Trophoblast cell (in vitro differentiated cells and primary cell): Measurements from ENCODE around the gene NEDD8.

Experiments
- DNase-seq, 2 donors: peaks; one replicate each; pipeline ENCODE4 v3.0.0-alpha.2; 2016
- H2AFZ ChIP-seq: 2 replicates; pipeline ENCODE4 v1.6.1; 2013; ENCODE audit warnings: low read length, moderate library complexity, mild to moderate bottlenecking; ENCODE audit not compliant: insufficient read depth, poor library complexity
- H2AK5ac ChIP-seq: 2 replicates; pipeline ENCODE4 v1.6.1; 2013; ENCODE audit warnings: mild to moderate bottlenecking, low read length
- H2BK120ac ChIP-seq: 2 replicates; pipeline ENCODE4 v1.6.1; 2013; ENCODE audit warnings: low read length, mild to moderate bottlenecking, moderate library complexity; ENCODE audit not compliant: insufficient read depth, poor library complexity
- H2BK12ac ChIP-seq: 2 replicates; pipeline ENCODE4 v1.6.1; 2013; ENCODE audit warnings: mild to moderate bottlenecking, low read length, moderate library complexity
- H2BK5ac ChIP-seq: 2 replicates; pipeline ENCODE4 v1.6.1; 2013; ENCODE audit warnings: low read length, low read depth, moderate library complexity, mild to moderate bottlenecking; ENCODE audit not compliant: poor library complexity
- H3K14ac ChIP-seq: 2 replicates; pipeline ENCODE4 v1.6.1; 2013; ENCODE audit warnings: mild to moderate bottlenecking, low read length
- H3K18ac ChIP-seq: 2 replicates; pipeline ENCODE4 v1.6.1; 2013; ENCODE audit warnings: mild to moderate bottlenecking, low read length
- H3K23ac ChIP-seq: 2 replicates; pipeline ENCODE4 v1.6.1; 2013; ENCODE audit warnings: low read length
- H3K27ac ChIP-seq: 2 replicates; pipeline ENCODE4 v1.5.1; 2013; ENCODE audit warnings: low read depth, mild to moderate bottlenecking, inconsistent platforms, low read length, moderate library complexity
- H3K27me3 ChIP-seq: 2 replicates; pipeline ENCODE4 v1.6.1; 2013; ENCODE audit warnings: inconsistent platforms, mild to moderate bottlenecking, low read length, moderate library complexity; ENCODE audit not compliant: insufficient read depth
- H3K36me3 ChIP-seq, 2 experiments: 1 replicate in 1 of 2; 2 replicates in 1 of 2; pipeline ENCODE4 v1.6.1; 2013; ENCODE audit warnings: low read length in 2 of 2, mild to moderate bottlenecking in 2 of 2, moderate library complexity in 1 of 2; ENCODE audit not compliant: insufficient read depth in 2 of 2, control insufficient read depth in 1 of 2
- H3K4ac ChIP-seq: 2 replicates; pipeline ENCODE4 v1.6.1; 2013; ENCODE audit warnings: low read depth, mild to moderate bottlenecking, low read length, moderate library complexity
- H3K4me1 ChIP-seq, 2 experiments: 1 replicate in 1 of 2; 2 replicates in 1 of 2; pipeline ENCODE4 v1.6.1; 2013; ENCODE audit warnings: low read length in 2 of 2, mild to moderate bottlenecking in 2 of 2, moderate library complexity in 1 of 2; ENCODE audit not compliant: insufficient read depth in 2 of 2, control insufficient read depth in 1 of 2
- H3K4me2 ChIP-seq: 2 replicates; pipeline ENCODE4 v1.6.1; 2013; ENCODE audit warnings: inconsistent platforms, mild to moderate bottlenecking, low read length, moderate library complexity
- H3K4me3 ChIP-seq: 2 replicates; pipeline ENCODE4 v1.5.1; 2013; ENCODE audit warnings: mild to moderate bottlenecking, low read depth, low read length, inconsistent platforms
- H3K79me1 ChIP-seq: one replicate; pipeline ENCODE4 v1.6.1; 2013; ENCODE audit warnings: low read length
- H3K79me2 ChIP-seq: 2 replicates; pipeline ENCODE4 v1.6.1; 2013; ENCODE audit warnings: low read length, mild to moderate bottlenecking; ENCODE audit not compliant: control insufficient read depth, insufficient read depth, poor library complexity
- H3K9ac ChIP-seq: 2 replicates; pipeline ENCODE4 v1.6.1; 2013; ENCODE audit warnings: mild to moderate bottlenecking, low read length
- H3K9me3 ChIP-seq: 2 replicates; pipeline ENCODE4 v1.6.1; 2013; ENCODE audit warnings: low read depth, mild to moderate bottlenecking, control low read depth, inconsistent platforms, low read length; ENCODE audit not compliant: insufficient read depth
- H4K12ac ChIP-seq: 2 replicates; pipeline ENCODE4 v1.6.1; 2013; ENCODE audit warnings: low read depth, mild to moderate bottlenecking, low read length, moderate library complexity
- H4K8ac ChIP-seq: 2 replicates; pipeline ENCODE4 v1.6.1; 2013; ENCODE audit warnings: low read depth, mild to moderate bottlenecking, low read length, moderate library complexity
- H4K91ac ChIP-seq: one replicate; pipeline ENCODE4 v1.6.1; 2013; ENCODE audit warnings: low read depth, mild to moderate bottlenecking, low read length, moderate library complexity
- WGBS: extraction: QIAGEN DNeasy Blood & Tissue Kit; methylation state at CpG from one replicate; pipeline ENCODE4 v1.1.7; 2013; ENCODE audit warnings: missing lambda C conversion rate; ENCODE audit not compliant: insufficient read length, insufficient coverage; ENCODE audit errors: extremely low coverage; 5-methylcytosine and 5-hydroxymethylcytosine counted together

NEDD8 gene

DNA sequence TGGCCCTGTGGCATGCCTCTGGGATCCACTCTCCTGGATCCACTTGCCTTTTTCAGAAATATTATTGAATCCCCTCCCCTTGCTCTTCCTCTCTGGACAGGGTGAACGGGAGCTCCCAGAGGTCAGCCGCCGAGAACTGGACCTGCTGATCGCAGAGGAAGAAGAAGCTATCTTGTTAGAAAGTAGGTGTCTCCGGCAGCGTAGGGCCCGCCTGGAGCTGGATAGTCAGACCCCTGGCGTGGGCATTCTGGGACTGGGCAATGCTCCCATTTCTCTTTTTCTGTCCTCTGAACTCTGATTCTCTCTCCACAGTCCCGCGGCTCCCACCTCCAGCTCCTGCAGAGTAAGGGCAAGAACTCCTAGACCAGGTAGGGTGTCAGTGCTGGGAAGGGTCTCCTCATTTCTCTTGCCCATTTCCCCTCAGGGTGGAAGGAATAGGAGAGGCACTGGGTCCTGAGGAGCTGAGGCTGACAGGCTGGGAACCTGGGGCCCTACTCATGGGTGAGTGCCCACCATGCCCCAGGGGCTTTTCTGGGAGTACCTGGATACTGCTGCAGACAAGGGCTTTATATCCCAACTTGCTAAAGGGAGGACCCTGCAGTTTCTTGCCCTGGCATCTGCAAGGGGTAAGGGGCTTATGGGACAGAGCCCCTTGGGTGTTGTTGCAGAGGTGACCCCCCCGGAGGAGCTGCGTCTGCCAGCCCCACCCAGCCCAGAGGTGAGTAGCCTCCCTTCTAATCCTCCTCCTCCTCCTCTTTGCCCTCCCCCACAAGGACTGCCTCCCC, 54.9 kb downstream of the NEDD8 start:
- Histone ChIP-seq H3K4me2 (no peak overlapping the region), H3K4me1 (no peaks in the 10 kb centered on the region), H3K23ac (no peak overlapping the region), H4K8ac (no peak overlapping the region), H4K12ac (no peak overlapping the region), H3K18ac (no peak overlapping the region), H3K27me3 (no peaks in the 10 kb centered on the region), H3K79me1 (no peaks in the 10 kb centered on the region), H2BK5ac (no peak overlapping the region), H4K91ac (no peak overlapping the region), H3K9ac (no peak overlapping the region), H3K4ac (no peak overlapping the region), H3K14ac (no peak overlapping the region), H2BK120ac (no peak overlapping the region), H3K79me2 (no peaks in the 10 kb centered on the region), H3K4me3 (no peak overlapping the region), H3K9me3 (no peaks in the 10 kb centered on the region), H2AFZ (no peak overlapping the region), H2AK5ac (no peak overlapping the region), H3K36me3 (peaks cover 51 to 61% of the 10 kb centered on the region in 2 experiments), H3K27ac (no peak overlapping the region), H2BK12ac (no peak overlapping the region)
- DNase-seq = no peak
- WGBS = no CpG with 5 or more reads among the region's 12 CpGs

DNA sequence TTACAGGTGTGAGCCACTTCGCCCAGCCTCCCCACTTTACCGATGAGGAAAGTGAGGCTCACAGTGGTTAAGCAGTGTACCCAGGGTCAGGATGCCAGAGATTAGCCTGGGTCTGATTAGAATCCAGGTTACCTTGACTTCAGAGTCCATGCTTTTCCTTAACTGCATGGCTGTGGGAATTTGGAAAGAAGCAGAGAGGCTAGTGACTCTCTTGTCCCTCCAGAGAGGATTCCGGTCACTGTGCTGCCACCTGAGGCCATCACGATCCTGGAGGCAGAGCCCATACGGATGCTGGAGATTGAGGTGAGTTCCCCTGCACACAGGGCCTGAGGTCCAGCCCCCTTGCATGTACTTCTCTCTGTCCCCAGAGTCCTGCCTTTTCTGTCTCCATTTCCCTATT, 55.6 kb downstream of the NEDD8 start:
- H3K9me3 ChIP-seq = no peaks in the 10 kb centered on the region
- no peak overlapping the region for H3K14ac ChIP-seq
- WGBS = no CpG with 5 or more reads among the region's 5 CpGs
- no peak overlapping the region for H2AFZ ChIP-seq
- H2AK5ac ChIP-seq = no peak overlapping the region
- no peaks in the 10 kb centered on the region for H3K79me2 ChIP-seq
- H2BK5ac ChIP-seq = no peak overlapping the region
- H3K27ac ChIP-seq = no peak overlapping the region
- no peak for DNase-seq
- H3K36me3 ChIP-seq = peaks cover 47 to 54% of the 10 kb centered on the region in 2 experiments
- no peak overlapping the region for H4K12ac ChIP-seq
- no peak overlapping the region for H4K8ac ChIP-seq
- no peaks in the 10 kb centered on the region for H3K79me1 ChIP-seq
- no peak overlapping the region for H3K18ac ChIP-seq
- H4K91ac ChIP-seq = no peak overlapping the region
- no peak overlapping the region for H3K4ac ChIP-seq
- H3K4me2 ChIP-seq = no peak overlapping the region
- no peak overlapping the region for H3K4me3 ChIP-seq
- no peak overlapping the region for H3K9ac ChIP-seq
- H2BK12ac ChIP-seq = no peak overlapping the region
- H3K4me1 ChIP-seq = peaks cover under 1 to 2% of the 10 kb centered on the region in 2 experiments
- no peak overlapping the region for H2BK120ac ChIP-seq
- no peaks in the 10 kb centered on the region for H3K27me3 ChIP-seq
- no peak overlapping the region for H3K23ac ChIP-seq

DNA sequence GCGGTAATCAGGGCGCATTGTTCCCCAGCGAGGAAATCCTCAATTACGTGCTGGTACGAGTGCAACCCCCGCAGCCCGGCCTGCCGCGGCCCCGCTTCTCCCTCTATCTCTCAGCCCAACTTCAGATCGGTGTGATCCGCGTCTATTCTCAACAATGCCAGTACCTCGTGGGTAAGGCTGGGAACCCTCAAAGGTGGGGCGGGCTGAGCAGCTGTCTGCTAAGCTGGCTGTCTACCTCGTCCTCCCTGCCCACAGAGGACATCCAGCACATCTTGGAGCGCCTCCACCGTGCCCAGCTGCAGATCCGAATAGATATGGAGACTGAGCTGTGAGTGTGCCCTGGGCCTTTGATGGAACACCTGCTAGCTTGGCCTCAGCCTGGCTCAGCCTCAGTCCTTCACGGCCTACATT, 59.3 kb downstream of the NEDD8 start:
- Histone ChIP-seq H3K23ac (no peak overlapping the region), H3K9me3 (no peaks in the 10 kb centered on the region), H3K14ac (no peak overlapping the region), H3K27ac (no peak overlapping the region), H3K4me2 (no peak overlapping the region), H2AFZ (no peak overlapping the region), H3K36me3 (peaks cover 15 to 18% of the 10 kb centered on the region in 2 experiments), H4K8ac (no peak overlapping the region), H3K4me3 (no peak overlapping the region), H3K79me1 (no peaks in the 10 kb centered on the region), H2BK5ac (no peak overlapping the region), H3K4ac (no peak overlapping the region), H2AK5ac (no peak overlapping the region), H3K79me2 (no peaks in the 10 kb centered on the region), H4K91ac (no peak overlapping the region), H3K9ac (no peak overlapping the region), H3K18ac (no peak overlapping the region), H2BK120ac (no peak overlapping the region), H4K12ac (no peak overlapping the region), H3K27me3 (no peaks in the 10 kb centered on the region), H3K4me1 (peaks cover 3 to 7% of the 10 kb centered on the region in 2 experiments), H2BK12ac (no peak overlapping the region)
- no peak for DNase-seq
- no CpG with 5 or more reads among the region's 20 CpGs for WGBS

DNA sequence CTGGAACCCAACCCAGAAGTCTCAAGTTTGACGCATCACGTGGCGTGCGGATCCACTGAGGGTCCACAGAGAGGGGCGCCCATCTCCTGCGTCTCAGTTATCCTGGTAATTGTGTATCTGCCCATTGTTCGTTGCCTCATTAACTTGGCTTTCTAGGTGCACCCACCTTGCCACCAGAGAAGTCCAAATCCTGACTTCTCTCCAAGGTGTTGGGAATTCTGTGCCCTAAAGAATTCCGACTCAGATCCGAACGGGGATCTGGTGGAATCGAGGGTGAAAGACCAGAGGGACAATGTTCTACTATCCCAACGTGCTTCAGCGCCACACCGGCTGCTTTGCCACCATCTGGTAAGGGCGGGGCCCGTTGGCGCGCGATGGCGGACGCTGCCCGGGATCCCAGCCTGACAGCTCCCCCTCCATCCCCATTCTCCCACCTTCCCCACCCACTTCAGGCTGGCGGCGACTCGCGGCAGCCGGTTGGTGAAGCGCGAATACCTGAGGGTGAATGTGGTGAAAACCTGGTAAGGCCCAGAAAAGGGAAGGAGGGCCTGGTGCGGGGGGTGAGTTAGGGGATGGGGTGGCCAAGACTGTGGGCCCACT, 59.8 kb downstream of the NEDD8 start:
- H3K79me2 ChIP-seq = no peaks in the 10 kb centered on the region
- peak overlapping the region; percentile 81 for H4K8ac ChIP-seq
- H3K36me3 ChIP-seq = peaks cover 11 to 17% of the 10 kb centered on the region in 2 experiments
- DNase-seq = no peak
- no CpG with 5 or more reads among the region's 30 CpGs for WGBS
- H2BK12ac ChIP-seq = no peak overlapping the region
- H3K23ac ChIP-seq = no peak overlapping the region
- H3K4me1 ChIP-seq = peaks cover 3 to 7% of the 10 kb centered on the region in 2 experiments
- H3K4me3 ChIP-seq = peak overlapping the region; percentile 62
- no peak overlapping the region for H2BK120ac ChIP-seq
- no peak overlapping the region for H3K18ac ChIP-seq
- H2AK5ac ChIP-seq = no peak overlapping the region
- H2AFZ ChIP-seq = peak overlapping the region; percentile 56
- no peaks in the 10 kb centered on the region for H3K9me3 ChIP-seq
- H3K79me1 ChIP-seq = no peaks in the 10 kb centered on the region
- peak overlapping the region; percentile 63 for H4K12ac ChIP-seq
- H3K4ac ChIP-seq = no peak overlapping the region
- H3K9ac ChIP-seq = no peak overlapping the region
- peak overlapping the region; percentile 26 for H4K91ac ChIP-seq
- H3K4me2 ChIP-seq = peak overlapping the region; percentile 67
- peak overlapping the region; percentile 34 for H3K14ac ChIP-seq
- no peak overlapping the region for H3K27ac ChIP-seq
- H2BK5ac ChIP-seq = no peak overlapping the region
- H3K27me3 ChIP-seq = no peaks in the 10 kb centered on the region
